ENCODE results near the gene CLEC4D. TPM values are rescaled to one million over a fixed set of nuclear protein-coding genes. Genes with fewer than 3 reads are reported as not detected.

CLEC4D gene
- polyA plus RNA-seq, 1 donor (not counting 4 experiments of a cell fraction or from before 2014, with no cell fraction given), result not detected

DNA sequence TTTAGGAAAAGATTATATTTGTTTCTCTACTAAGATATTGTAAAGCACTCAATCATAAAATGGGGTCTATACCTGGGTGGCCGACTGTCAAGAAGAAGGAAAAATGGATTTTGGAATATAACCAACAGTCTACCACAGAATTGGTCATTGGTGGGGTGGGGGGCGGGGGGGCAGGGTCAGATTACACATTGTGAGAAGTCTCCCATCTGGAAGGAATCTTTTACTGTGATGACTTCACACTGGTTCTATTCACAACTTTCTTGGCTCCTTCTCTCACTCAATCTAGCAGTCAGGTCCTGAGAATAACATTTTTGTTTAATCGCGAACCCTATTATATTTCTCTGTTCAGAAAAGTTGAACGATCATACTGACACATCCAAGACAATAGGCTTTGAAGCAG lies 36.1 kb downstream of the CLEC4D start:
- no peaks in the 10 kb centered on the region for H3K9me1 ChIP-seq (ENCODE audit: control insufficient read depth, extremely low read depth, insufficient read depth, low read length)
- H3K36me3 ChIP-seq (ENCODE audit: control insufficient read depth in 2 of 2, extremely low read depth in 1 of 2, insufficient read depth in 2 of 2, low read length in 2 of 2), result no peaks in the 10 kb centered on the region
- dilution Hi-C loops (cut with MboI; ENCODE audit: extremely low pct_ligation_motif_present, low sequenced_read_pairs), result no loop called here
- TF ChIP-seq, protein P1, sequence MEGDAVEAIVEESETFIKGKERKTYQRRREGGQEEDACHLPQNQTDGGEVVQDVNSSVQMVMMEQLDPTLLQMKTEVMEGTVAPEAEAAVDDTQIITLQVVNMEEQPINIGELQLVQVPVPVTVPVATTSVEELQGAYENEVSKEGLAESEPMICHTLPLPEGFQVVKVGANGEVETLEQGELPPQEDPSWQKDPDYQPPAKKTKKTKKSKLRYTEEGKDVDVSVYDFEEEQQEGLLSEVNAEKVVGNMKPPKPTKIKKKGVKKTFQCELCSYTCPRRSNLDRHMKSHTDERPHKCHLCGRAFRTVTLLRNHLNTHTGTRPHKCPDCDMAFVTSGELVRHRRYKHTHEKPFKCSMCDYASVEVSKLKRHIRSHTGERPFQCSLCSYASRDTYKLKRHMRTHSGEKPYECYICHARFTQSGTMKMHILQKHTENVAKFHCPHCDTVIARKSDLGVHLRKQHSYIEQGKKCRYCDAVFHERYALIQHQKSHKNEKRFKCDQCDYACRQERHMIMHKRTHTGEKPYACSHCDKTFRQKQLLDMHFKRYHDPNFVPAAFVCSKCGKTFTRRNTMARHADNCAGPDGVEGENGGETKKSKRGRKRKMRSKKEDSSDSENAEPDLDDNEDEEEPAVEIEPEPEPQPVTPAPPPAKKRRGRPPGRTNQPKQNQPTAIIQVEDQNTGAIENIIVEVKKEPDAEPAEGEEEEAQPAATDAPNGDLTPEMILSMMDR (optimal IDR thresholded peaks at IDR 0.05 in 1 of 3, IDR thresholded peaks at IDR 0.05 in 1 of 3, conservative IDR thresholded peaks at IDR 0.05 in 1 of 3; ENCODE audit: extremely low read depth in 1 of 3, insufficient read depth in 2 of 3, low read length in 3 of 3), result no peak
- TF ChIP-seq EZH2 (IDR thresholded peaks at IDR 0.05; ENCODE audit: low read length), result no peak
- H3K4me2 ChIP-seq (ENCODE audit: control insufficient read depth, extremely low read depth, insufficient read depth, low read depth, low read length), result no peak overlapping the region
- H4K20me1 ChIP-seq (ENCODE audit: control insufficient read depth, extremely low read depth, insufficient read depth, low read length), result no peaks in the 10 kb centered on the region
- no peak overlapping the region for H3K9ac ChIP-seq (ENCODE audit: control insufficient read depth, extremely low read depth, insufficient read depth, low read length)
- no peak for DNase-seq (ENCODE audit: low read depth, low spot score)
- H3K4me1 ChIP-seq (ENCODE audit: control insufficient read depth, extremely low read depth, insufficient read depth, low read length), result peaks cover 3% of the 10 kb centered on the region
- H3K9me3 ChIP-seq (ENCODE audit: control insufficient read depth, low read depth, low read length), result no peaks in the 10 kb centered on the region
- H3K27ac ChIP-seq (ENCODE audit: control insufficient read depth, insufficient read depth, low read length), result no peak overlapping the region
- H3K79me2 ChIP-seq (ENCODE audit: control insufficient read depth, insufficient read depth, low read length), result no peaks in the 10 kb centered on the region
- FAIRE-seq, result no peak
- H2AFZ ChIP-seq (ENCODE audit: control insufficient read depth, low read length), result no peak overlapping the region
- H3K27me3 ChIP-seq (ENCODE audit: control insufficient read depth, extremely low read depth, insufficient read depth, low read length), result no peaks in the 10 kb centered on the region
- no peak overlapping the region for H3K4me3 ChIP-seq (ENCODE audit: control insufficient read depth in 2 of 3, extremely low read depth in 1 of 3, insufficient read depth in 2 of 3, low read depth in 1 of 3, low read length in 3 of 3)

DNA sequence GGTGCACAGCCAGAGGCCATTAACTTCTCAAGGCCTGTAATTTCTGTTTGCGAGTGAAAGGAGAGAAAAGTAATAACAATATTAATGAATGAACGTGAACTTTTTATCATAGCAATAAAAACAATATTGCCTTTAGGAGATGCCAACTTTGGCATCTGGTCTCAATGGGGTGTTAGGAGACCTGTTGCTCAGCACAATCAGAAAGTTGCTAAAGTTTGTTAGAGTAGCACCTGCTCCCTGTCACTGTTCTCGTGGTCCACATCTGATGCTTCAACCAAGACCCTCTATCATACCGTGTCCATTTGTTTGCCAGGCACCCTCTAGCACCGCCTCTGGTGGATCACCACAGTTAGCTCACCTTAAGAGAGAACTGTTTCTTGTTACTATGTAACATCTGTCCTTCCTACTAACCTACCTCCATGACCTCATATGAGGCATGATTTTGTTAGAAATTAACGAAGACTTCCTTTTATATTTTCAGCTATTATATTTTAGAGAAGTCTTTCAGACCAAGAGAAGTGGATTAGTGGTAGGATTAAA lies 39.9 kb downstream of the CLEC4D start:
- no peak overlapping the region for H3K27ac ChIP-seq (ENCODE audit: control insufficient read depth, insufficient read depth, low read length)
- H3K9me1 ChIP-seq (ENCODE audit: control insufficient read depth, extremely low read depth, insufficient read depth, low read length), result no peaks in the 10 kb centered on the region
- no peak overlapping the region for H2AFZ ChIP-seq (ENCODE audit: control insufficient read depth, low read length)
- FAIRE-seq (no peak), DNase-seq (ENCODE audit: low read depth, low spot score) (no peak)
- dilution Hi-C loops (cut with MboI; ENCODE audit: extremely low pct_ligation_motif_present, low sequenced_read_pairs), result no loop called here
- no peaks in the 10 kb centered on the region for H3K79me2 ChIP-seq (ENCODE audit: control insufficient read depth, insufficient read depth, low read length)
- H3K36me3 ChIP-seq (ENCODE audit: control insufficient read depth in 2 of 2, extremely low read depth in 1 of 2, insufficient read depth in 2 of 2, low read length in 2 of 2), result no peaks in the 10 kb centered on the region
- H3K4me2 ChIP-seq (ENCODE audit: control insufficient read depth, extremely low read depth, insufficient read depth, low read depth, low read length), result no peak overlapping the region
- no peak overlapping the region for H3K4me3 ChIP-seq (ENCODE audit: control insufficient read depth in 2 of 3, extremely low read depth in 1 of 3, insufficient read depth in 2 of 3, low read depth in 1 of 3, low read length in 3 of 3)
- H3K9ac ChIP-seq (ENCODE audit: control insufficient read depth, extremely low read depth, insufficient read depth, low read length), result no peak overlapping the region
- TF ChIP-seq, protein P1 (optimal IDR thresholded peaks at IDR 0.05 in 1 of 3, IDR thresholded peaks at IDR 0.05 in 1 of 3, conservative IDR thresholded peaks at IDR 0.05 in 1 of 3; ENCODE audit: extremely low read depth in 1 of 3, insufficient read depth in 2 of 3, low read length in 3 of 3), result no peak
- no peak for TF ChIP-seq EZH2 (IDR thresholded peaks at IDR 0.05; ENCODE audit: low read length)
- H3K4me1 ChIP-seq (ENCODE audit: control insufficient read depth, extremely low read depth, insufficient read depth, low read length), result peaks cover 4% of the 10 kb centered on the region
- no peaks in the 10 kb centered on the region for H4K20me1 ChIP-seq (ENCODE audit: control insufficient read depth, extremely low read depth, insufficient read depth, low read length)
- no peaks in the 10 kb centered on the region for H3K9me3 ChIP-seq (ENCODE audit: control insufficient read depth, low read depth, low read length)
- no peaks in the 10 kb centered on the region for H3K27me3 ChIP-seq (ENCODE audit: control insufficient read depth, extremely low read depth, insufficient read depth, low read length)

Data from keratinocyte (primary cell).